Inflammatory macrophage treated with lipopolysaccharide for 4 hours (primary cell): Measurements from ENCODE around the gene RPH3AL.
"Not testable (repeated sequence)": the region's sequence is repeated elsewhere in the genome, so short reads cannot be mapped to it uniquely, and the experiment has no call there.

Experiments used
- DNase-seq: peaks from one replicate; pipeline ENCODE4 v3.0.0-alpha.2; 2020

Gene RPH3AL

GRCh38 chr17:333626-334396 is 18.8 kb downstream of the RPH3AL start:
- no peak for DNase-seq

- DNase-seq: no peak
These were observed 19.9 kb downstream of the RPH3AL start for GRCh38 chr17:332558-333322.

- no peak for DNase-seq
These were observed 20.6 kb downstream of the RPH3AL start for GRCh38 chr17:332023-332422.

- peak; percentile 77 for DNase-seq
These were observed 21.5 kb downstream of the RPH3AL start for GRCh38 chr17:330993-331701.

- peak; percentile 30 for DNase-seq
These were observed 22.7 kb downstream of the RPH3AL start for GRCh38 chr17:329784-330420.

- DNase-seq: no peak
These were observed 24.6 kb downstream of the RPH3AL start for GRCh38 chr17:327971-328370.

GRCh38 chr17:327296-327695 is 25.3 kb downstream of the RPH3AL start:
- no peak for DNase-seq

GRCh38 chr17:326010-326621 is 26.5 kb downstream of the RPH3AL start:
- no peak for DNase-seq

GRCh38 chr17:325270-326009 is 27.2 kb downstream of the RPH3AL start:
- DNase-seq: no peak

- DNase-seq: no peak
These were observed 28.7 kb downstream of the RPH3AL start for GRCh38 chr17:323721-324571.

GRCh38 chr17:323181-323580 is 29.4 kb downstream of the RPH3AL start:
- no peak for DNase-seq

- DNase-seq: no peak
These were observed 30.4 kb downstream of the RPH3AL start for GRCh38 chr17:322006-322780.

GRCh38 chr17:321386-321941 is 31.1 kb downstream of the RPH3AL start:
- no peak for DNase-seq

- DNase-seq: no peak
These were observed 31.7 kb downstream of the RPH3AL start for GRCh38 chr17:320809-321385.

GRCh38 chr17:320139-320538 is 32.5 kb downstream of the RPH3AL start:
- no peak for DNase-seq

- DNase-seq: no peak
These were observed 33.3 kb downstream of the RPH3AL start for GRCh38 chr17:319266-319665.

GRCh38 chr17:317070-317469 is 35.5 kb downstream of the RPH3AL start:
- not testable (repeated sequence) for DNase-seq

GRCh38 chr17:315399-315798 is 37.2 kb downstream of the RPH3AL start:
- not testable (repeated sequence) for DNase-seq

- not testable (repeated sequence) for DNase-seq
These were observed 38.0 kb downstream of the RPH3AL start for GRCh38 chr17:314614-314944.
